Brain microvascular endothelial cell (primary cell): ENCODE measurements around the gene KLHL5.

ENCODE experiments used
- DNase-seq: peaks from one replicate; pipeline ENCODE4 v3.0.0-alpha.2; 2020
- H3K27ac ChIP-seq: fragments of 250-450 bp; sonication (Bioruptor Pico); 2 replicates; pipeline ENCODE4 v1.5.1; 2020; ENCODE audit warnings: mild to moderate bottlenecking, moderate library complexity
- H3K27me3 ChIP-seq: fragments of 250-450 bp; sonication (Bioruptor Pico); replicated peaks from 2 replicates; pipeline ENCODE4 v1.5.1; 2020; ENCODE audit warnings: mild to moderate bottlenecking
- H3K36me3 ChIP-seq: fragments of 250-450 bp; sonication (Bioruptor Pico); replicated peaks from 2 replicates; pipeline ENCODE4 v1.5.1; 2020; ENCODE audit warnings: mild to moderate bottlenecking
- H3K4me3 ChIP-seq: 2 replicates; pipeline ENCODE4 v1.5.1; 2011; ENCODE audit warnings: low read depth, mild to moderate bottlenecking, control low read depth, low read length, moderate library complexity
- in situ Hi-C: cut with HindIII; loops from 2 replicates; pipeline ENCODE4 v1.10.0; 2017; ENCODE audit warnings: low sequenced_read_pairs, low pct_ligation_motif_present
- TF ChIP-seq, protein P1 (sequence below): IDR thresholded peaks from 2 replicates; pipeline ENCODE4 v1.5.1; 2011; ENCODE audit warnings: low read depth, mild to moderate bottlenecking, moderate library complexity, low read length, control low read depth, inconsistent platforms; ENCODE audit errors: missing control alignments

Gene KLHL5

DNA sequence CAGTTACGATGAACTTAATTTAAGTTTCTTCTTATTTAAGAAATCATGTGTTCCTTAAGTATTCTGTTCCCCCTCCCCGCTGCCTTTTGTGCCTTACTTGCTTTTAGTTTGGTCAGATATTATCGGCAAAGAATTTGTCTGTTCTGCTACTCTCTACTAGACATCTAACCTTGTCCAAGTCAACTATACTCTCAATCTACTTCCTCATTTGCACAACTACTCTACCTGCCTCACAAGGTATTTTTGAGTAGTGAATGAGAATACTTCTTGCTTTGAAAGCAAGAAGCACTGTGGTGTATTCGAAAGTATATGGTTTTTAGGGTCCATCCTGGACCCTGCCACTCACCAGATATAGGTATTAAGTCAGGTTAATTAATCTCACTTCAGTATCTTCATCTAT lies 8.0 kb upstream of the KLHL5 start:
- DNase-seq, result no peak
- no peak overlapping the region for H3K27ac ChIP-seq
- TF ChIP-seq, protein P1, sequence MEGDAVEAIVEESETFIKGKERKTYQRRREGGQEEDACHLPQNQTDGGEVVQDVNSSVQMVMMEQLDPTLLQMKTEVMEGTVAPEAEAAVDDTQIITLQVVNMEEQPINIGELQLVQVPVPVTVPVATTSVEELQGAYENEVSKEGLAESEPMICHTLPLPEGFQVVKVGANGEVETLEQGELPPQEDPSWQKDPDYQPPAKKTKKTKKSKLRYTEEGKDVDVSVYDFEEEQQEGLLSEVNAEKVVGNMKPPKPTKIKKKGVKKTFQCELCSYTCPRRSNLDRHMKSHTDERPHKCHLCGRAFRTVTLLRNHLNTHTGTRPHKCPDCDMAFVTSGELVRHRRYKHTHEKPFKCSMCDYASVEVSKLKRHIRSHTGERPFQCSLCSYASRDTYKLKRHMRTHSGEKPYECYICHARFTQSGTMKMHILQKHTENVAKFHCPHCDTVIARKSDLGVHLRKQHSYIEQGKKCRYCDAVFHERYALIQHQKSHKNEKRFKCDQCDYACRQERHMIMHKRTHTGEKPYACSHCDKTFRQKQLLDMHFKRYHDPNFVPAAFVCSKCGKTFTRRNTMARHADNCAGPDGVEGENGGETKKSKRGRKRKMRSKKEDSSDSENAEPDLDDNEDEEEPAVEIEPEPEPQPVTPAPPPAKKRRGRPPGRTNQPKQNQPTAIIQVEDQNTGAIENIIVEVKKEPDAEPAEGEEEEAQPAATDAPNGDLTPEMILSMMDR, result no peak
- H3K36me3 ChIP-seq, result peaks cover 2% of the 10 kb centered on the region
- in situ Hi-C loops, result no loop called here
- H3K27me3 ChIP-seq, result no peaks in the 10 kb centered on the region
- H3K4me3 ChIP-seq, result no peak overlapping the region

DNA sequence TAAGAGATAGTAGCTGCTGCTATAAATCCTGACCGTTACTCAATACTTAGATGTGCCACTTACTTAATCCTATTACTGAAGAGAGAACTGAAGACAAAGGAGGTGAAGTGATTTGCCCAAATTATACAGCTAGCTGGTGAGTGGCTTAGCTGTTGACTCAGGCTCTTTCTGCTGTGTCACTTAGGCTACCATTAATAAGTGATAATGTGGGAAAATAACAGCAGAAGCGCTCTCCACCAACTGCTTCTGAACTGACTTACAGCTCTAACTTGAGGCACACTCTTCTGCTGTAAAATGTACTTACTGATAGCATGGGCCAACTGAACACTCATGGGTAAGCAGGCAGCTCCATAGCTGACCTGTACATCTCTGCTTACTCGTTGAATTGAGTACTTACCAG lies 7.5 kb upstream of the KLHL5 start:
- in situ Hi-C loops, result no loop called here
- no peak for DNase-seq
- TF ChIP-seq, protein P1, result no peak
- H3K27me3 ChIP-seq, result no peaks in the 10 kb centered on the region
- no peak overlapping the region for H3K4me3 ChIP-seq
- no peak overlapping the region for H3K27ac ChIP-seq
- peaks cover 2% of the 10 kb centered on the region for H3K36me3 ChIP-seq

DNA sequence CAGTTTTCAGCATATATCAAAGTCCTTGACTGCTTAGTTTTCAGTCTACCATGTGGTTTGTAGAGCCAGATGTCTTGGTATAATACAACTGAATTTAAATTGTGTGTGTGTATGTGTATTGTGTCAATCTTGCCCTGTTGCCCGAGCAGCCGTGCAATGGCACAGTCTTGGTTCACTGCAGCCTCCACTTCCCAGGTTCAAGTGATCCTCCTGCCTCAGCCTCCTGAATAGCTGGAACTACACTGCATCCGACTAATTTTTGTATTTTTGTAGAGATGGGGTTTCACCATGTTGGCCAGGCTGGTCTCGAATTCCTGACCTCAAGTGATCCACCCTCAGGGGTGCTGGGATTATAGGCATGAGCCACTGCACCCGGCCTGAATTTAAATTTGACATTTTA lies 6.0 kb upstream of the KLHL5 start:
- Histone ChIP-seq H3K27me3 (no peaks in the 10 kb centered on the region), H3K4me3 (no peak overlapping the region), H3K27ac (no peak overlapping the region), H3K36me3 (no peaks in the 10 kb centered on the region)
- in situ Hi-C loops, result no loop called here
- no peak for DNase-seq
- TF ChIP-seq, protein P1, result no peak

DNA sequence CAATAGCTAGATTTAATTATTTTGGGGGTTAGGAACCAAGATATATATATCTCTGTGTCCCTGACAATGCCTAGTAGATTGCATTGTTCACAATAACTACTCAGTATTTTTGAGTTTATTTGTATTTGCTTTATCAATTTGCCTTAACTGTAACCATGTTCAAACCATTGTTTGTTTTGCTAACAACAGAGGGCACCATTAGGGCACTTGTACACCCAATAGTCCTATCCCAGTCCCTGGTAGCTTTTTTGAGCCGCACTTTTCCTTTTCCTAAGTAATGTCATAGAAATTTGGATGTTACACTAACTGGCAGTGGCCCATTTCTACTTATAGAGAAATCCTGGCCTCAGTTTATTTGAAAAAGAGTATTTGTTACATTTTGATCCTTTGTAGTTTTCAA lies 575 bp upstream of the KLHL5 start:
- in situ Hi-C loops, result no loop called here
- no peaks in the 10 kb centered on the region for H3K27me3 ChIP-seq
- TF ChIP-seq, protein P1, result no peak
- H3K36me3 ChIP-seq, result no peaks in the 10 kb centered on the region
- no peak overlapping the region for H3K4me3 ChIP-seq
- DNase-seq, result no peak
- H3K27ac ChIP-seq, result no peak overlapping the region

DNA sequence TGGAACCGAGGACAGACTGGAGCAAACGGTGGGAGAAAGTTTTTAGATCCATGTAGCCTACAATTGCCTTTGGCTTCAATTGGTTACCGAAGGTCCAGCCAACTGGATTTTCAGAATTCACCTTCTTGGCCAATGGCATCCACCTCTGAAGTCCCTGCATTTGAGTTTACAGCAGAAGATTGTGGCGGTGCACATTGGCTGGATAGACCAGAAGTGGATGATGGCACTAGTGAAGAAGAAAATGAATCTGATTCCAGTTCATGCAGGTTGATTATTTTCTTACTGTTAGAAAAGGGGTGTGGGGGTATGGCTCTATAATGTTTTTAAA lies 702 bp downstream of the KLHL5 start:
- TF ChIP-seq, protein P1, result no peak
- in situ Hi-C loops, result no loop called here
- Histone ChIP-seq H3K27me3 (no peaks in the 10 kb centered on the region), H3K27ac (no peak overlapping the region), H3K36me3 (no peaks in the 10 kb centered on the region), H3K4me3 (no peak overlapping the region)
- DNase-seq, result no peak

DNA sequence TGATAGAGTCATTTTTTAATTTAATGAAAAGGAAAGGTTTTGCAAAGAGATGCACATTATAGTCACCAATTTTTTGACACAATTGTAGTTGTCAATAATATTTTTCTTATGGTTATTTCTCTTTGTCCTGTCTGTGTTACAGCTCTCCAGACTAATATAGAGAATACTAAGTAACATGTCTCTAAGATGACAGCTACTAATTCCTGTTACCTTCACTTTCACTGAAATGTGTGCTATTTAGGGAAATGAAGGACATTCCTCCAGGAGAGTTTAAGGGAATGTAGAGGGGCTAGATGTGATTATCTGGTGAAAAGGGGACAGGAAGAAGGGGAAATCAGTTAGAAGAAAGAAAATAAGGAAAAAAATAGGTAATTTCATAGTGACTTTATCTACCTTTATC lies 1.4 kb downstream of the KLHL5 start:
- Histone ChIP-seq H3K27ac (no peak overlapping the region), H3K27me3 (no peaks in the 10 kb centered on the region), H3K36me3 (no peaks in the 10 kb centered on the region), H3K4me3 (no peak overlapping the region)
- in situ Hi-C loops, result no loop called here
- DNase-seq, result no peak
- TF ChIP-seq, protein P1, result no peak
